CD4-positive, alpha-beta T cell treated with Interleukin-21 for 1 hour (primary cell): ENCODE results near the gene ABHD17B.

Experiments used
- DNase-seq: peaks from one replicate; pipeline ENCODE4 v3.0.0-alpha.2; 2020

The ABHD17B gene

GRCh38 chr9:71875345-71875744 is 35.6 kb downstream of the ABHD17B start:
- DNase-seq, result no peak

- DNase-seq, result no peak
Observed at GRCh38 chr9:71863631-71864030, 47.4 kb downstream of the ABHD17B start.

GRCh38 chr9:71861618-71862017 is 49.4 kb downstream of the ABHD17B start:
- no peak for DNase-seq

- DNase-seq, result no peak
Observed at GRCh38 chr9:71859939-71860338, 51.1 kb downstream of the ABHD17B start.

GRCh38 chr9:71858812-71859211 is 52.2 kb downstream of the ABHD17B start:
- DNase-seq, result no peak

GRCh38 chr9:71858102-71858798 is 52.7 kb downstream of the ABHD17B start:
- DNase-seq, result no peak

GRCh38 chr9:71857159-71857558 is 53.8 kb downstream of the ABHD17B start:
- DNase-seq, result no peak

- no peak for DNase-seq
Observed at GRCh38 chr9:71854811-71855210, 56.2 kb downstream of the ABHD17B start.

- no peak for DNase-seq
Observed at GRCh38 chr9:71853084-71853483, 57.9 kb downstream of the ABHD17B start.

- no peak for DNase-seq
Observed at GRCh38 chr9:71850996-71851395, 60.0 kb downstream of the ABHD17B start.

GRCh38 chr9:71847892-71848291 is 63.1 kb downstream of the ABHD17B start:
- no peak for DNase-seq

GRCh38 chr9:71844808-71845207 is 66.2 kb downstream of the ABHD17B start:
- no peak for DNase-seq

GRCh38 chr9:71839668-71840067 is 71.3 kb downstream of the ABHD17B start:
- DNase-seq, result no peak

GRCh38 chr9:71835596-71835995 is 75.4 kb downstream of the ABHD17B start:
- no peak for DNase-seq

GRCh38 chr9:71830929-71831328 is 80.1 kb downstream of the ABHD17B start:
- no peak for DNase-seq

- DNase-seq, result no peak
Observed at GRCh38 chr9:71830153-71830552, 80.8 kb downstream of the ABHD17B start.

- DNase-seq, result no peak
Observed at GRCh38 chr9:71826279-71826678, 84.7 kb downstream of the ABHD17B start.

GRCh38 chr9:71824257-71824656 is 86.7 kb downstream of the ABHD17B start:
- DNase-seq, result no peak

- DNase-seq, result no peak
Observed at GRCh38 chr9:71822935-71823334, 88.1 kb downstream of the ABHD17B start.

- DNase-seq, result no peak
Observed at GRCh38 chr9:71822456-71822855, 88.5 kb downstream of the ABHD17B start.

GRCh38 chr9:71821405-71821804 is 89.6 kb downstream of the ABHD17B start:
- DNase-seq, result no peak

GRCh38 chr9:71820403-71820921 is 90.5 kb downstream of the ABHD17B start:
- no peak for DNase-seq

GRCh38 chr9:71819115-71819739 is 91.8 kb downstream of the ABHD17B start:
- peak; percentile 55 for DNase-seq

- no peak for DNase-seq
Observed at GRCh38 chr9:71816916-71817451, 94.0 kb downstream of the ABHD17B start.
